CD4-positive, alpha-beta T cell treated with Interleukin-6 at 100 ng/mL for 8 hours (primary cell): ENCODE results near the gene SPATA31A7.
"Not testable (repeated sequence)": the region's sequence is repeated elsewhere in the genome, so short reads cannot be mapped to it uniquely, and the experiment has no call there.

ENCODE experiments used
- DNase-seq: peaks from one replicate; pipeline ENCODE4 v3.0.0-alpha.2; 2020; ENCODE audit warnings: mixed read lengths, low spot score

The SPATA31A7 gene

GRCh38 chr9:61189736-61190135 is at the start of gene SPATA31A7:
Gene SPATA31A7 (plus strand): TSS chr9:61190036. CDS start chr9:61190065, 29 bp downstream.
- not testable (repeated sequence) for DNase-seq

- DNase-seq = not testable (repeated sequence)
Observed at GRCh38 chr9:61226438-61226837, 36.6 kb downstream of the SPATA31A7 start.
